GM15510 (cell line): ENCODE results near the gene SPRED2.

Source experiments
- POLR2A ChIP-seq: IDR thresholded peaks from 3 replicates; pipeline ENCODE4 v1.6.1; 2011; ENCODE audit warnings: borderline replicate concordance; ENCODE audit not compliant: insufficient read length; ENCODE audit errors: extremely low read depth

The SPRED2 gene

GRCh38 chr2:65263986-65264385 is 168.4 kb downstream of the SPRED2 start:
- TF ChIP-seq POLR2A = no peak

DNA sequence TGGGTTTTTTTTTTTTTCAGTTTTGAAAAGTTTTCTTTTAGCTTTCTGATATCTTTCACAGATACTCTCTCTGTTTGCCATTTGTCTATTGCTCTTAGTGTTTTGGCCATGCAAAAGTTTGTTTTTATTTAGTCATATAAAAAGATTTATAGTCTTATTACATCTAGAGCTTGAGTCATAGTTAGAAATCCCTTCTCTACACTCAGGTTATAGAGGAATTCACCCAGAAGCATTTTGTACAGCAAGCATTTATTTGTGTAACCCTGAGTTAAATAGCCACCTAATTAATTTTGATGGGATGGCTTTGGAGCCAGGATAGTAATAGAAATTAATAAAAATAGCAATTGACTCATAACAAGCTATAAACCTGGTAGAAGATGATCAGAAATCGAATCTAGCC is 169.1 kb downstream of the SPRED2 start:
- no peak for TF ChIP-seq POLR2A

DNA sequence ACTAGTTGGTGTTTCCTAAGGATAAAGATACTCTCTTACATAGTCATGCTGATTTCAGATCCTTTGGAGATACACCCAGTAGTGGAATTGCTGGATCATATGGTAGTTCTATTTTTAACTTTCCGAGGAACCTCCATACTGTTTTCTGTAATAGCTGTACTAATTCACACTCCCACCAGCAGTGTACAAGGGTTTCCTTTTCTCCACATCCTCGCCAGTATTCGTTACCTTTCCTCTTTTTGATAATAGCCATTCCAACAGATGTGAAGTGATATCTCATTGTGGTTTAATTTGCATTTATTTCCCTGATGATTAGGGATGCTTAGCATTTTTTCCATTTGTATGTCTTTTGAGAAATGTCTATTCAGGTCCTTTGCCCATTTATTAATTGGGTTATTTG is 170.7 kb downstream of the SPRED2 start:
- TF ChIP-seq POLR2A = no peak
